HG02938 (cell line): ENCODE results near the gene CIDEC.
"Not testable (repeated sequence)": the region's sequence is repeated elsewhere in the genome, so short reads cannot be mapped to it uniquely, and the experiment has no call there.

Experiments used
- ATAC-seq: cut with Tn5 transposase; IDR thresholded peaks from one replicate; pipeline ENCODE4 v1.9.1; 2021; ENCODE audit warnings: mild to moderate bottlenecking, moderate library complexity; ENCODE audit not compliant: unreplicated experiment

Gene CIDEC

DNA sequence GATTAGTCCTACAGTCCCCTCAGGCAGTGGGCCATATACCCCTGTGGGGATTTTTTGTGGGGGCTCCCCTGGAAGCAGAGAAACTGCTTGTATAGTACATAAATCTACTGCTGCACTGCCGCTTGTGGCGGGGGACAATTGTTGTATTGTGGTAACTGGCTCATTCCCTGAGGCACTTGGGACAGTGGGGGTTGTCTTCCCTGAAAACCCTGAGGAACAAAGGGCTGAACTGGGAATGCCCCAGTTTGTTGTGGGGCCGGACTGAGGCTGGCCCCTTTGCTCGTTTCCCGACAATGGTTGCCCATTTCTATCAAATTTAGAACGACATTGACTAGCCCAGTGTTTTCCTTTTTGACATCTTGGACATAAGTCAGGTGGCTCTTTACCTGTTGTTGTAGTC is 28.7 kb downstream of the CIDEC start:
- not testable (repeated sequence) for ATAC-seq

DNA sequence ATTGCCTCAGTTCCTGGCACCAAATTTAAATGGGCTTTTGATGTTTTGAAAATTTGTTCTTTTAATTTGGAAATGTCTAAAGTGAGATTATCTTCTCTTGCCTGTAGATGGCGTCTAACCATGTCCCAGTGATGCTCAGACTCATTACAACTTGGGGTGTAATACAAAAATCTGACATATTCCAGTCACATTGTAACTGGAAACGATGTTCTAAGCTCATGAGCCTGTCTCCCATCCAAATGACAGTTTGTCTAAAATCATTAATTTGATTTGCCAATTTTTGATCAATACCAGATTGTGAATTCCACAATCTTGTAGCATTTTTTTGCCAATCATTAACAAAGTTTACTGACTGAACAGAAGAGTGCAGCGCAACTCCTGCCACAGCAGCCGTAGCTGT is 31.2 kb downstream of the CIDEC start:
- not testable (repeated sequence) for ATAC-seq

DNA sequence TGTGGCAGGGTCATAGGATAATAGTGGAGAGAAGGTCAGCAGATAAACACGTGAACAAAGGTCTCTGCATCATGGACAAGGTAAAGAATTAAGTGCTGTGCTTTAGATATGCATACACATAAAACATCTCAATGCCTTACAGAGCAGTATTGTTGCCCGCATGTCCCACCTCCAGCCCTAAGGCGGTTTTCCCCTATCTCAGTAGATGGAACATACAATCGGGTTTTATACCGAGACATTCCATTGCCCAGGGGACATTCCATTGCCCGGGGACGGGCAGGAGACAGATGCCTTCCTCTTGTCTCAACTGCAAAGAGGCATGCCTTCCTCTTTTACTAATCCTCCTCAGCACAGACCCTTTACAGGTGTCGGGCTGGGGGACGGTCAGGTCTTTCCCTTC is 32.2 kb downstream of the CIDEC start:
- not testable (repeated sequence) for ATAC-seq

- ATAC-seq = no peak
Measured at GRCh38 chr3:9846931-9847488, 33.0 kb downstream of the CIDEC start.

DNA sequence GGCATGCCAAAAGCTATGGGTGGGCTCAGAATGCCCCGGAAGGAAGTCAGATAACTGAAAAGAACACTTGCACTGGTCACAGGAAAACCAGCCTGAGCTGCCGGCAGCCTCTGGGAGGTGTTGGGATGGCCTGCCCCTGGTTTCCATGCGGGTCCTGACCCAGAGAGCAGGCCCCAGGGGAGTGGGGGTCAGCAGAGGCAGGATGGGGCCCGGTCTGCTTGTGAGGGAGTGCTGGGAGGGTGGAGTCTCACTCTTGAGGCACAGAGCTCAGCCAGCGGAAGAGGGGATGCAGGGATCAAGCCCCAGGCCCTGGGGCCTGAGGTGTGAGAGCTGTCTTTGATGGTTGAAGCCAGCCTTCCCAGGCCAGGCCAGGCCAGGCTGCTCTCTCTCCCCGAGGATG is 33.8 kb downstream of the CIDEC start:
- ATAC-seq = no peak

GRCh38 chr3:9843715-9844438 is 36.2 kb downstream of the CIDEC start, which contains the start of gene RPUSD3:
Gene RPUSD3 (minus strand): TSS chr3:9844008. CDS start chr3:9843990, 18 bp downstream.
- ATAC-seq = peak; percentile 95

DNA sequence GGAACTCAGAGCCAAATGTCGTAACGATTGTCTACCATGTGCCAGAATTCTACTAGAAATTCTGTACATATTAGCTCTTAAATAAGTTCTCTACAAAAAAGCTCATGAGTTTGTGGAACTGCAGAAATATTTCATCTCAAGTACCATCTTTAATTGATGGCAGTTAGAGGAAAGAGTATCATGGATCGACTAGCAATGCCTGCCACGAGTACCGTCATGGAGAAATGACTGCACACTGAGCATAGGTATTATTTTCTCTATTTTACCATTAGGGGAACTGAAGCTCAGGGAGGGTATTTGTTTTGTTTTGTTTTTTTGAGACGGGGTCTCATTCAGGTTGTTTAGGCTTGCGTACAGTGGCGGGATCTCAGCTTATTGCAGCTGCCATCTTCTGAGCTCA is 39.0 kb downstream of the CIDEC start:
- ATAC-seq = no peak

DNA sequence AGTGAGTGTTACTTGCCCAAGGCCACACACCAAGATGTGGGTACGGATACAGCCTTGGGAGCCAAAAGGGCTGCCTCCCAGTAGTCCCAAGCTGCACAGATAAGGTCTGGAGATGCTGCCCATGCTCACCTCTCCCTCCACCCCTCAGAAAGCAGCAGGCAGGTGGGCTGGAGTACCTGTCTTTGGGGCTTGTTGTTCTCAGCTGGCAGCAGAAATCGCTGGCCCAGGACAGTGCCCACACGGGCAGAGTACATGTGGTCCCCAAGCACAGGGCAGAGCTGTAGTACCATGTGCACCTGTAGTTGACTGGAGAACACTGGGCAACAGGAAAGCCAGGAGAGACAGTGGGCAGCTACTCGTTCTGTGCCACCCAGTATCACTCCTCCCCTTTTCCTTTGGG is 41.2 kb downstream of the CIDEC start:
- no peak for ATAC-seq

DNA sequence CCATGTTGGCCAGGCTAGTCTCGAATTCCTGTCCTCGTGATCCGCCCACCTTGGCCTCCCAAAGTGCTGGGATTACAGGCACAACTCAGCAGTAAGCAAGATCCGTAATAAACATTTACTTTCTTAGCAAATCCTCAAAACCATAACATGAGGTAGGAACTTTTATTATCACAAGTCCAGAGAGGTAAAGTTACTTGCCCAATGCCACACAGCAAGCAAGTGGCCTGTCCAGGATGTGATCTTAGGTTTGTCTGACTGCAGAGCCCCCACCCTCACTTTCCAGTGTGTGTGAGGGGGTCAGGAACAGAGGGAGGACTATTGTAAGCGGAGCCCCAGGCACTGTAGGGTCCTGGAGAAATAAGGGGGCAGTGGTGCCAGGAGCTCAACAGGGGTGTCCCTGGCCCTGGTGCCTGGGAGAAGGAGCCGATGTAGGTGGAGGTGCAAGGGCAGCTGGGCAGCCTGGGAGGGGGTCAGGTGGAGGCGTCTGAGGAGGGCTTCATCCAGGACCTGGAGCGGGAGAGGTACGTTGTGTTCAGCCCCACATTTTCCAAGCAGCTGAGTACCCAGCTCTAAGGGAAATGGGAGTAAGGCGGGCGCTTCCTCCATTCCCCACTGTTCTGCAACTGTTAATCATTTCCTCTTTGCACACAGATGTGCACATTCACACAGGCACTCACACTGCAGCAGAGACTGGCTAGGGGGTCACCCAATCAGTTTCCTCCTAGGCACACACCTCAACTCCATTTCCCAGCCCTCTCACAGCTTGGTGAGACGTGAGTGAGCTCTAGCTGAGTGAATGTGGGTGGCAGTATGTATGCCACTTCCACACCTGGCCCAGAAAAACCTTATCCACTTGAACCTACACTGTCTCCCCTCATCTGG is 42.1 kb downstream of the CIDEC start:
- no peak for ATAC-seq

GRCh38 chr3:9834520-9835380 is 45.3 kb downstream of the CIDEC start:
- no peak for ATAC-seq

- no peak for ATAC-seq
Measured at GRCh38 chr3:9833078-9833477, 47.0 kb downstream of the CIDEC start.

GRCh38 chr3:9831253-9831652 is 48.8 kb downstream of the CIDEC start:
- no peak for ATAC-seq

- ATAC-seq = no peak
Measured at GRCh38 chr3:9828801-9829755, 51.0 kb downstream of the CIDEC start.

GRCh38 chr3:9826815-9827573 is 53.1 kb downstream of the CIDEC start:
- no peak for ATAC-seq

DNA sequence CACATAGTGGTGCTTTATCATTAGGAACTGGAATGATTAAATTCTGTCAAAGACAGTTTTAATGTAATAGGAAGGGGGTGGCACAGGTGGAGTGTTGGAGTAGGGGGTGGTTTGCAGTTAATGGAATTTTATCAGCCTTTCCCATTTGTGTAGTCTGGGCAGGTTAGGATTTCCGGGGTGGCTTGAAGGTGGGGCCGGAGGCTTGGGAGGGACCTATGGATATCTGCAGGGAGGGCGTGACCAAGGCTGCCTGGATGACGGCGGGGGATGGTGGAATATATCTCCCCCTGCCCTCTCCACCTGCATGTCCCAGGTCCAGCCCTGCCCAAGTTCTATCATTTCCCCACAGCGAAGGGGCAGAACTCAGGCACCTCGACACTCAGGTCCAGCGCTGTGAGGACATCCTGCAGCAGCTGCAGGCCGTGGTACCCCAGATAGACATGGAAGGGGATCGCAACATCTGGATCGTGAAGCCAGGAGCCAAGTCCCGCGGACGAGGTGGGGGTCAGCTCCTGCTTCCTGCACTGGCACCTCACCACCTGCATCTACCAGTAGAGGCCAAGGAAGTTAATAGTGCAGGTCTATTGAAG is 54.5 kb downstream of the CIDEC start:
- no peak for ATAC-seq

DNA sequence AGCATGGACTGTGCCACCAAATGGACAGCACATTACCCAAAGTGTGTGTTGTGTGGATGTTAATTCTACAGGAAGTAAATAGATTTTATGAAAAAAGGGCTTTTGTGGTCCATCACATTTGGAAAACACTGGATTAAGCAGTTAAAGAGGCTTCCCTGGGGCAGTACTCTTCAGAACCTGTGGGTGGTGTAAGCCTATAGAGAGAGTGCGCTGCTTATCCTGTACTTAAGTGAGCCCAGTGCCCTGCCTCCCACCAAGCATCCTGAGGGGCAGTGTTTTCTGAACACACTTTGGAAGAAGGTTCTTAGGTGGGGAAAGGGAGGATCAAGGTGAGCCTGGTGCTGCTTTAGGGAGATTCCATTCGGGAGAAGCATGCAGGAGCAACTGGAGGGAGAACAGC is 59.1 kb downstream of the CIDEC start:
- ATAC-seq = no peak

GRCh38 chr3:9820543-9820942 is 59.5 kb downstream of the CIDEC start:
- no peak for ATAC-seq

DNA sequence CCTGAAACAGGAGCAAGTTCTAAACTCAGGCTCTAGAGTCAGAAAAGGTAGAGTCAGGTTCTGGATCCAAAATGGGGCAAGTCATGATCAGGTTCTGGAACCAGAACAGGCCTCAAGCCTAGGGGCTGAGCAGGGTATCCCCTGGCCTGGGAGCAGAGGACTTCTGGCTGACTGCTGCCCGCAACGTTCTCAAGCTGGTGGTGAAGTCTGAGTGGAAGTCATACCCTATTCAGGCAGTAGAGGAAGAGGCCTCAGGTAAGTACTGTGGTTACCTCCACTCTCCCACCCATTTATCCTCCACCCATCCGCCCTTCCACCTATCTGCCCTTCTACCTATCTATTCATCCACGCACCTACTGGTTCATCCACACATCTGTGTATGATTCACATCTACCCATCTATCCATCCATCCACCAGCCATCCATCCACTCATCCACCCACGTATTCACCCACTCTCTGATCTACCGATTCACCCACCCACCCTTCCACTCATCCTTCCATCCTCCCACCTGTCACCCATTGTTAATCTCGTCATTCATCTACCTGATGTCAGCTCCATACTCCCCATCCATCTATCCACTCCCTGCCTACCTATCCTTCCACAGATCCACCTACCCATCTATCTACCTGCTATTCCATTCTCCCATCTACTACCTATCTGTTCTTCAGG is 61.3 kb downstream of the CIDEC start:
- no peak for ATAC-seq
